T-helper 2 cell treated with Interferon-gamma antibody and Interleukin-4, amounts not matched to agents 100 ng/mL and 5 ng/mL, for 36 hours (primary cell): ENCODE results near the gene KRABD2. TPM values are rescaled to one million over a fixed set of nuclear protein-coding genes. Genes with fewer than 3 reads are reported as not detected.

Experiments
- total RNA-seq: library from RNA; stranded (reverse); gene quantifications from 2 replicates; pipeline ENCODE4 v1.2.3, GENCODE V29; 2022

The KRABD2 gene

Other genes with a start within 250 kb of the KRABD2 start
- 20.4 and 26.4 TPM in 2 replicates for gene PER1, start 224.3 kb downstream of the KRABD2 start, total RNA-seq
- 64.6 and 67.0 TPM in 2 replicates for gene VAMP2, start 213.8 kb downstream of the KRABD2 start, total RNA-seq
- 26.1 and 26.4 TPM in 2 replicates for gene TMEM107, start 200.3 kb downstream of the KRABD2 start, total RNA-seq
- 11.5 and 11.6 TPM in 2 replicates for gene BORCS6, start 186.5 kb downstream of the KRABD2 start, total RNA-seq
- gene AURKB, start 166.1 kb downstream of the KRABD2 start, total RNA-seq, result 153 and 157 TPM in 2 replicates
- 90.7 and 97.9 TPM in 2 replicates for gene CTC1, start 128.6 kb downstream of the KRABD2 start, total RNA-seq
- gene PFAS, start 127.4 kb downstream of the KRABD2 start, total RNA-seq, result 91.7 and 100 TPM in 2 replicates
- gene RANGRF, start 88.0 kb downstream of the KRABD2 start, total RNA-seq, result 63.0 and 63.4 TPM in 2 replicates
- 16.3 and 17.2 TPM in 2 replicates for gene SLC25A35, start 81.3 kb downstream of the KRABD2 start, total RNA-seq
- gene ARHGEF15, start 66.5 kb downstream of the KRABD2 start, total RNA-seq, result 0.05 and 0.61 TPM in 2 replicates
- gene ODF4, start 36.9 kb downstream of the KRABD2 start, total RNA-seq, result not detected in 2 replicates
- gene RPL26, start 6.5 kb upstream of the KRABD2 start, total RNA-seq, result 2,155 and 2,200 TPM in 2 replicates
- gene RNF222, start 21.1 kb upstream of the KRABD2 start, total RNA-seq, result 0.05 TPM in 1 of 2 replicates, not detected in the other
- 63.7 and 65.2 TPM in 2 replicates for gene NDEL1, start 59.2 kb upstream of the KRABD2 start, total RNA-seq